ENCODE measurements around the gene PDE4D. TPM values are rescaled to one million over a fixed set of nuclear protein-coding genes. Genes with fewer than 3 reads are reported as not detected.
A peak's percentile ranks its signal among the peaks of the same experiment; 100 is the strongest.

Gene PDE4D
- total and polyA plus RNA-seq, 2 donors (not counting 3 experiments of a cell fraction or from before 2014, with no cell fraction given), result 34.5 to 51.2 TPM

DNA sequence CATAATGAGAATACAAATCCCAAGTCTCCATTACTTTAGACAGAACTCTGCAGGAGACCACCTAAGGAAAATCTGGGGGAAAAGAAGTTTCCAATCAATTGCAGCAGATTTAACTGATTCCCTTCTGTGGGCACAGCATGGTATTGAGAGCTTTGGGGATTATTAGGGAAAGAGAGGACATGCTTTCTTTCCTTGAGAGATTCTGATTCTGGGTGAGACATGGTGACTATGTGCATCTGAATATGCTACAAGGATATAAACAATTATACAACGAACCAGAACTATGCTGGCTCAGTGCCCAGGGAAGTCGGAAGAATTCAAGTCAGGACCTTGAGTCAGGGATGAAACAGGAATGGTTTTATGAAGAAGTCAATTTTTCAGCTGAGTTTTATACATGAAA is 183.7 kb downstream of the PDE4D start:
- BruUV-seq (replicated peaks), result no TSS peak
- no peak overlapping the region for H3K4me3 ChIP-seq (replicated peaks in 1 of 3; ENCODE audit: insufficient read depth in 1 of 3, low read depth in 1 of 3, low read length in 3 of 3)
- H3K4me2 ChIP-seq (ENCODE audit: insufficient read depth, low read length), result peak overlapping the region; percentile 13
- FAIRE-seq, result peak; percentile 81
- H4K20me1 ChIP-seq (replicated peaks; ENCODE audit: control insufficient read depth, extremely low read depth, insufficient read depth, low read length), result no peaks in the 10 kb centered on the region
- no peak overlapping the region for H3K27ac ChIP-seq (ENCODE audit: insufficient read depth, low read depth, low read length)
- TF ChIP-seq GATA2 (IDR thresholded peaks at IDR 0.05; ENCODE audit: insufficient read depth, insufficient read length, low read depth, low read length) (no peak), POLR2A (IDR thresholded peaks at IDR 0.05; ENCODE audit: low read depth, low read length) (no peak), JUN (IDR thresholded peaks at IDR 0.05; ENCODE audit: borderline replicate concordance, insufficient read depth, insufficient read length, low read depth) (no peak), EZH2 (IDR thresholded peaks at IDR 0.05; ENCODE audit: borderline replicate concordance, low read depth, low read length, severe bottlenecking) (no peak), FOS (IDR thresholded peaks at IDR 0.05; ENCODE audit: borderline replicate concordance, insufficient read depth, low read length) (no peak), POLR2AphosphoS5 (IDR thresholded peaks at IDR 0.05; ENCODE audit: insufficient read depth, low read depth, low read length) (no peak), MYC (IDR thresholded peaks at IDR 0.05; ENCODE audit: low read depth, low read length) (no peak)
- TF ChIP-seq, protein P1, sequence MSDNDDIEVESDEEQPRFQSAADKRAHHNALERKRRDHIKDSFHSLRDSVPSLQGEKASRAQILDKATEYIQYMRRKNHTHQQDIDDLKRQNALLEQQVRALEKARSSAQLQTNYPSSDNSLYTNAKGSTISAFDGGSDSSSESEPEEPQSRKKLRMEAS (IDR thresholded peaks at IDR 0.05; ENCODE audit: insufficient read depth, insufficient read length), result no peak
- TF ChIP-seq, protein P2, sequence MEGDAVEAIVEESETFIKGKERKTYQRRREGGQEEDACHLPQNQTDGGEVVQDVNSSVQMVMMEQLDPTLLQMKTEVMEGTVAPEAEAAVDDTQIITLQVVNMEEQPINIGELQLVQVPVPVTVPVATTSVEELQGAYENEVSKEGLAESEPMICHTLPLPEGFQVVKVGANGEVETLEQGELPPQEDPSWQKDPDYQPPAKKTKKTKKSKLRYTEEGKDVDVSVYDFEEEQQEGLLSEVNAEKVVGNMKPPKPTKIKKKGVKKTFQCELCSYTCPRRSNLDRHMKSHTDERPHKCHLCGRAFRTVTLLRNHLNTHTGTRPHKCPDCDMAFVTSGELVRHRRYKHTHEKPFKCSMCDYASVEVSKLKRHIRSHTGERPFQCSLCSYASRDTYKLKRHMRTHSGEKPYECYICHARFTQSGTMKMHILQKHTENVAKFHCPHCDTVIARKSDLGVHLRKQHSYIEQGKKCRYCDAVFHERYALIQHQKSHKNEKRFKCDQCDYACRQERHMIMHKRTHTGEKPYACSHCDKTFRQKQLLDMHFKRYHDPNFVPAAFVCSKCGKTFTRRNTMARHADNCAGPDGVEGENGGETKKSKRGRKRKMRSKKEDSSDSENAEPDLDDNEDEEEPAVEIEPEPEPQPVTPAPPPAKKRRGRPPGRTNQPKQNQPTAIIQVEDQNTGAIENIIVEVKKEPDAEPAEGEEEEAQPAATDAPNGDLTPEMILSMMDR (IDR thresholded peaks at IDR 0.05; ENCODE audit: extremely low read depth in 1 of 2, insufficient read depth in 1 of 2, low read depth in 1 of 2, low read length in 2 of 2), result no peak
- CTCF ChIA-PET, result interaction anchor here (1.0 to 2.7 kb wide), 11 partner anchors 11 to 342 kb away, joined by 3 to 12 read pairs (median 4); no protein-coding TSS in a partner anchor
- H3K9me1 ChIP-seq (replicated peaks; ENCODE audit: control insufficient read depth, extremely low read depth, insufficient read depth, low read length), result no peaks in the 10 kb centered on the region
- H3K79me2 ChIP-seq (ENCODE audit: control insufficient read depth, insufficient read depth, low read length), result no peaks in the 10 kb centered on the region
- H2AFZ ChIP-seq (ENCODE audit: low read depth, low read length), result no peak overlapping the region
- DNase-seq (ENCODE audit: low read depth, low spot score), result peak; percentile 81
- H3K36me3 ChIP-seq (ENCODE audit: control insufficient read depth in 2 of 2, extremely low read depth in 1 of 2, insufficient read depth in 2 of 2, low read length in 2 of 2), result no peaks in the 10 kb centered on the region
- no peaks in the 10 kb centered on the region for H3K9me3 ChIP-seq (replicated peaks; ENCODE audit: control insufficient read depth, insufficient read depth, low read length)
- POLR2A ChIA-PET, result no interaction called here
- peaks cover 6% of the 10 kb centered on the region for H3K4me1 ChIP-seq (ENCODE audit: control insufficient read depth, extremely low read depth, insufficient read depth, low read length)
- no peaks in the 10 kb centered on the region for H3K27me3 ChIP-seq (ENCODE audit: control insufficient read depth in 2 of 2, insufficient read depth in 2 of 2, low read length in 2 of 2)
- H3K9ac ChIP-seq (replicated peaks; ENCODE audit: extremely low read depth, insufficient read depth, low read length), result no peak overlapping the region
- intact Hi-C loops (cut with micrococcal nuclease), result no loop called here
- dilution Hi-C loops (cut with MboI; ENCODE audit: extremely low pct_ligation_motif_present, low sequenced_read_pairs), result no loop called here

Measured in endothelial cell of umbilical vein (primary cell).